Activated CD8-positive, alpha-beta memory T cell treated with anti-CD3 and anti-CD28 coated beads, Interleukin-2, amount 50 U/mL, for 24 hours (primary cell): ENCODE results near the gene RELT.
"Not testable (repeated sequence)": the region's sequence is repeated elsewhere in the genome, so short reads cannot be mapped to it uniquely, and the experiment has no call there.

ENCODE experiments used
- DNase-seq: peaks from one replicate; pipeline ENCODE4 v3.0.0-alpha.2; 2020; ENCODE audit errors: extremely low read depth

RELT gene

GRCh38 chr11:73430326-73430725 lies 54.1 kb downstream of the RELT start:
- DNase-seq = no peak

DNA sequence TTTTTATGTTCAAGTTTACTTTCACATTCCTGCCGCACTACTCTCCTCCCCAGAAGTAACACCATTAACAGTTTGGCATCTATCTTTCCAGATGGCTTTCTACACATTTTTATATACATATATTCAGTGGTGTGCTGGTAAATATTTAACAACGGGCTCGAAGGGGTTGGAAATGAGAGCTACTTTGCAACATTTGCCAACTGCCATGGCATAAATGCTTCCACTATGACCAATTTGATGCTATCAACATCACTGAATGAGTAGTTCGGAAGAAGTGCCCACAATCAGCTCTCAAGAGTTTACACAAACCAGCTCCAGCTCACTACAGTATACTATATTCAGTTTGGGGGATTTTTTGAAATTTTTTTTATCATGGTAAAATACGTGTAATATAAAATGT lies 55.2 kb downstream of the RELT start:
- no peak for DNase-seq

DNA sequence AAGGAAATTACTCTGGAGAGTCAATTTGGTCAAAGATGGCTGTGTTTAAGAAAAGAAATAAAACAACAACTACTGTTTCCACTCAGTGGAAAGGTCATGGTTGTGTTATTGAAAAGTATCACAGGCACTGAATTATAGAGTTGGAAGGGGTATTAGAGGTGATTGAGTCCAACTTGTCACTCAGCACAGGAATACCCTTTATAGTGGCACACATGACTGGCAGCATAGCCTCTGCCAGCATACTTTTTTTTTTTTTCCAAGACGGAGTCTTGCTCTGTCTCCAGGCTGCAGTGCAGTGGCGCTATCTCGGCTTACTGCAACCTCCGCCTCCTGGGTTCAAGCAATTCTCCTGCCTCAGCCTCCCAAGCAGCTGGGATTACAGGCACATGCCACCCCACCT lies 60.7 kb downstream of the RELT start:
- not testable (repeated sequence) for DNase-seq

GRCh38 chr11:73439002-73439843 lies 63.0 kb downstream of the RELT start:
- DNase-seq = no peak

- DNase-seq = no peak
These were observed 69.8 kb downstream of the RELT start for GRCh38 chr11:73445980-73446379.

- DNase-seq = no peak
These were observed 70.6 kb downstream of the RELT start for GRCh38 chr11:73446766-73447165.
